ENCODE results near the gene RGS16.

The RGS16 gene

DNA sequence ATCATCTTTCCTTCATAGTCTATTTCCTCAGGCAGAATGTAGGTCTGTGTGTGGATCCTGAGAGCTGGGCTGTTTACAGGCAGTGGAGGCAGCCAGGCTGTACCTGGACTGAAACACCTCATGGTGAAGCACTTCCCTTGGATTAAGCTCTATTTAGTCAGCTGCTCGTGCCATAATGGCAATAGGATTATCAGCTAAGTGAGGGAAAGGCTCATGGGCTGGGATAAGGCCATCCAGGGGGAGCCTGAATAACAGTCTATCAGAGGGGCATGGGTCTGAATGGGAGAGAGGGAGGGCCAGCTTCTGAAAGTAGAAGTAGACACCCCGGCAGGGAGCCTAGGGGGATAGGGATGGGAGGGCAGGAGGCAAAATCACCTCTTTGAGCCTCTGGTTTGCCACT is 23.5 kb downstream of the RGS16 start:
- no peak for DNase-seq (ENCODE audit: low spot score)

DNA sequence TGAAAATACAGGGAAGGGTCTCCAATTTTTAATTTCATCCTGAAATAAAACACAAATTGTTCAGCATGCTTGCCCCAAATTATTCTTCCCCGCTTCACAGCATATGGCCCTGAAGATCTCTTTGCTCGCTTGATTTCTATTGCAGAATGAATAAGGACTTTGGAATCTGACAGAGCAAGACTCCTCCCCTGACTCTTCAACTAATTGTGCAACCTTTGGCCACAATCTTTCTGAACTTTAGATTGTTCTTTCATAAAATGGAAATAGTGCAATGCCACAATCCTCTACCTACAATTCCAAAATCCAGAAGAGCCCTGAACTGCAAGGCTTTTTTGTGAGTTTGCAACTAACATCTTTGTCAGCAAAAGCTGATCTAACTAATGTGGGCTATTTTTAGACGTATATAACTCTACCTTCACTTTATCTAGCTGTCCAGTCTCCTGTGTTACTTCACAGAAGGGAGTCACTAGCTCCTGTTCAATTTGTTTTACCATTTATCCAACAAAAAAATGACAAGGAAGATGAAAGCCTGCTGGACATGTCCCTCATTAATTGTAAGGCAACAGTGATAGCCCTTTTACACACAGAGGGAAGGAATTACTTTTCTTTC is 28.5 kb downstream of the RGS16 start:
- DNase-seq (ENCODE audit: low spot score) = no peak

DNA sequence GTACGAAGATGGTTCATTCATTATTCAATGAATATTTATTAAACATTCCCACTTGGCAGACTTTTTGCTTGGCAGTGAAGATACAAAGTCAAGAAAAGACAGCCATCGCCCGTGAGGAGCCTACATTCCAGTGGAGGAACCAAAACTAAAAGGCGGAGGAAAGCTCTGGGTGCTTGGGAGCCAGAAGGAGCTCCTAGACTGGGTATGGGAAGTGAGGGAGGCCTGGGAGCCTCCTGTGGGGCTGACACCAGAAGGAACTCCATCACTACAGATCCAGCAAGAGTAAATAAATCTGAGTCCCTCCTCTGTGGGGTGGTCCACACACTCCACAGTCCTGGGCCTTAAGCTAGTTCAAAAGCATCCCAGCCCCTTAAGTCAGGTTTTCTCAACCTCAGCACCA is 30.0 kb downstream of the RGS16 start:
- DNase-seq (ENCODE audit: low spot score) = no peak

DNA sequence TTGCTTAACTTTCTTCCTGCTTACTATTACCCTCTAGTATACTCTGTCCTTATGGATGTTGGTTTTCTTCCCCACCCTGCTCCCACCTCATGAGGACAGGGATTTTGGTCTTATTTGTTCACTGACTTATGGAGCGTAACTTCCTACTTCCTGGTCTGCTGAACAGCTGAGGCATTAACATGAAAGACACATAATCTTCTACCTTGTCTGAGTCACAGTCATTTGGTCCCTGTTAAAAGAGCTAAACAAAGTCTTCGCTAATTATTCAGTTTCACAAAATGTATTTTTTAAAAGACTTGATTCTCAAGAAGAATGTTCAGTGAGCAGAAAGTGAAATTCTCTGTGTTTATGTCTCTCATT is 33.6 kb downstream of the RGS16 start:
- DNase-seq (ENCODE audit: low spot score) = no peak

DNA sequence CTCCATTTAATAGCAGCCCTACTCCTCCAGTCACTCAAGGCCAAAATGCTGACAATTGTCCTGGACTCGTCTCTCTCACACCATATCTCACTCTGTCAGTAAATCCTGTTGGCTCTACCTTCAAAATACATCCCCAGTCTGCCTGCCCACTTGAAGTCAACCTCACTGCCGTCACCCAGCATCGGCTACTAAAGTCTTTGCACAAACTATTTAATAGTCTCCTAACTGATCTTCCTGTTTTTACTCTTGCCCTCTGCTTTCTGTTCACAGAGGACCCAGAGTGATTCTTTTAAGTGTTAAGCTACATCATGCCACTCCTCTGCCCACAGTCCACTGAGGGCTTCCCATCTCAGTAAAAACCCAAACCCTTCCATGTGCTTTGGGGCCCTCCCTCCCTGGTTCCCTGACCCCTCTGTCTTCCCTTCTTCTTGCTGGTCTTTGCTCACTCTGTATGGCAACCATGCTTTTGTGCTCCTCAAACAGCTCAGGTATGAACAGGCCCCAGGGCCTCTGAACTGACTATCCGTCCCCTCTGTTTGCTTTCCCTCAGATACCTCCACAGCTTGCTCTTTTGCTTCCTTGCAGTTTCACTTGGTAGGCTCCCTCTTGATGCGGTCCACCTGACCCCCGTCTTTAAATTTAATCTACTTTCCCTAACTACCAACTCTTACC is 34.1 kb downstream of the RGS16 start:
- DNase-seq (ENCODE audit: low spot score) = no peak

DNA sequence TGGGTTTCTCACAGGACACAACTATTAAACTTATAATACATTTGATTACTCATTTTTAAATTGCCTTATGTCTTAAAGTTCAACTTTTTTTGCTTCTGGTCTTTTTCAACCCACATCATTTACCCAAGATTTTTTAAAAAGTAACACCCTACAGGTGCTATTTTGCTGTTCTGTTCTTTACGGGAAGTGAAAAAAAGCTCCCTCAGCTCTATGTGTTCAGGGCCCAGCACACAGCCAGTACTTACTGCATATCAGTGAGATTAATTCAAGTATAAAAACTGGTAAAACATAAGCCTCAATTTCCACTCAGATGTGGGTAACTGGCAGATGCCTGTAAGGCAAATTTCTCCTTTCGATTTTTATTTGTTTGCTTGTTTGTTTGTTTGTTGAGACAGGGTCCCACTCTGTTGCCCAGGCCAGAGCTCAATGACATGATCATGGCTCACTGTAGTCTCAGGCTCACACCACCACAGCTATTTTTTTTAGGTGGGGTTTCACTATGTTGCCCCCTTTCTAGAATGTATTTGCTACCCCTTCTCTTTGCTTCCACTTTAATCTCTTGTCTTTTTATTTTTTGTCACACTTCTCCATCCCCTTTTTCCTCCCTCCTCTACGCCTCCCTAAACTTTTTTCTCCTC is 35.4 kb downstream of the RGS16 start:
- no peak for DNase-seq (ENCODE audit: low spot score)

DNA sequence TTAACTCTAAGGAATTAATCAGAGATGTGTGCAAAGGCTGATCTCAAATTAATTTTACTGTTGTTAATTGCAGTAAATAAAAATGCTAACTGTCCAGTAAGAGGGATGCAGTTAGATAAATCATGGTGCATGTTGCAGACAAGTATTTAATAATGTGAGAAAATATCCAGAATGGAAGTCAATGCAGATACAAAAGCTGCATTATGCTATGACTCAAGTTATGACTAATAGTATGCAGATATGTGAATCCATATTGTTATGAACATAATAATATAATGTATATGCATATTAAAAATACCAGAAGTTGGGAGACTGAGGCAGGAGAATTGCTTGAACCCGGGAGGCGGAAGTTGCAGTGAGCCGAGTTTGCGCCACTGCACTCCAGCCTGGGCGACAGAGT is 36.6 kb downstream of the RGS16 start:
- no peak for DNase-seq (ENCODE audit: low spot score)

DNA sequence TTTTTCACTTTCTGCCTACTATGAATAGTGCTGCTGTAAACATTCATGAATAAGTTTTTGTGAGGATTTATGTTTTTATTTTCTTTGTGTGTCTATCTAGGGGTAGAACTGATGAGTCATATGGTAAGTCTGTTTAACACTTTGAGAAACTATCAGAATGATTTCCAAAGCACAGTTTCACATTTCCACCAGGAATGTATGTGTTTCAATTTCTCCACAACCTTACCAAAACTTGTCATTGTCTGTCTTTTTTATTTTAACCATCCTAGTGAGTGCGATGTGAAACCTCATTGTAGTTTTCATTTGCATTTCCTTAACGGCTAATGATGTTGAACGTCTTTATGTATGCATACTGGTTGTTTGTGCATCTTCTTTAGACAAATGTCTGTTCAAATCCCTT is 38.7 kb downstream of the RGS16 start:
- DNase-seq (ENCODE audit: low spot score) = no peak

DNA sequence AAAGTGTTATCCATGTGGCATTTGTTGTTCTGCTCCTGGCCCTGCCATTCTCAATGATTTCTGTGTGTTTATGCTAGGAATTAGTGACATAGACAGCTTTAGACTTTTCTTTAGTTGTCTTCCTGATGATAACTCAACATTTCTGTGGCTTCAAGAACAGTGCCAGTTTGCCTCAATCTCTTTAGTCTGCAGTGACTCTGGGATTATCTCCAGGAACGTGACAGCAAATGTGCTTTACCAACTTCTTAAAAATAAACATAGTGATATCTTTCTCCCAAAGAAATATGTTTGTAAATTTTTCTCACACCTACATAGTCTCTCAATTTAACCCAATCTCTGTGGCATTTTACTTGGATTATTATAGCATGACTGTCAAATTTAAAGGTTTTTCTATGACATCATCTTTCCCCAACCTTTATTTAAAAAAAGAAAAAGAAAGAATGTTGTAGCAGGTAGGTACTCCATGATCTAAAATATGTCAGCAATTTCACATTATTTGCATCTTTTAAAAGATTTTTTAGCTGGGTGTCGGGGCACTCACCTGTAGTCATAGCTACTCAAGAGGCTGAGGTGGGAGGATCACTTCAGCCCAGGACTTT is 39.7 kb downstream of the RGS16 start:
- no peak for DNase-seq (ENCODE audit: low spot score)

DNA sequence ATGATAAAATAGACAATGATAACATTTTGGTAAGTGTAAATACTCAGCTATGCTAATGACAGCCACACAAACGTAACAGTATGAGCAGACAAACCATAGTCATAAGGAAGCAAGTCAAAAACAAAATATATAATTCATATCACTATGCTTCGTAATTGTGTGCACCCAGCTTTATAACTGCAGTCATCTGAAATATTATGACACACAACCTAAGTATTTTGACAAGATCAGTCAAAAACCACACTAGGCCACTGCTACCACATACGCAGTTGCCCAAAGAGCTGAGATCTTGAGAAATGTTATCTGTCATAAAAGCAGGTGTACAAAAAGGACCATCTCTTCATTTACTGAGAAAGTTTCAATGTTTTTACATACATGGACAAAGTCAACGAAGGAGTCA is 41.1 kb downstream of the RGS16 start:
- DNase-seq (ENCODE audit: low spot score) = no peak

DNA sequence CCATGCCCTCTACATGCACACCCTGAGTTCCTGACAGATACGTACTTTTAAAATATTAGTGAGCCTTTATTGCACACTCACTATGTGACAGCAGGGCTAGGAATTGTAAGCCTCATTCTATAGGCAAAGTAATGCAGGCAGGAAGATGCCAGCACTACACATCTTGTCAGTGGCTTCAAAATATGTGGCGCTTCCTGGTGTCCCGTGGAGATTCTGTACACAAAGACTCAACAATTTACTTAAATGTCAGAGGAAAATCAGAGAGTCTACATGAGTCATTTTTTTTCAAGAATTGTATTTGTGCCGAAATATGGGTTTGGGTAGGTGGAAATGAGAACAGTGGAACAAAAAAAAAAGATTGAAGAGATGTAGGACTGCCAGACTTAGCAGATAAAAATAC is 42.7 kb downstream of the RGS16 start:
- DNase-seq (ENCODE audit: low spot score) = no peak

DNA sequence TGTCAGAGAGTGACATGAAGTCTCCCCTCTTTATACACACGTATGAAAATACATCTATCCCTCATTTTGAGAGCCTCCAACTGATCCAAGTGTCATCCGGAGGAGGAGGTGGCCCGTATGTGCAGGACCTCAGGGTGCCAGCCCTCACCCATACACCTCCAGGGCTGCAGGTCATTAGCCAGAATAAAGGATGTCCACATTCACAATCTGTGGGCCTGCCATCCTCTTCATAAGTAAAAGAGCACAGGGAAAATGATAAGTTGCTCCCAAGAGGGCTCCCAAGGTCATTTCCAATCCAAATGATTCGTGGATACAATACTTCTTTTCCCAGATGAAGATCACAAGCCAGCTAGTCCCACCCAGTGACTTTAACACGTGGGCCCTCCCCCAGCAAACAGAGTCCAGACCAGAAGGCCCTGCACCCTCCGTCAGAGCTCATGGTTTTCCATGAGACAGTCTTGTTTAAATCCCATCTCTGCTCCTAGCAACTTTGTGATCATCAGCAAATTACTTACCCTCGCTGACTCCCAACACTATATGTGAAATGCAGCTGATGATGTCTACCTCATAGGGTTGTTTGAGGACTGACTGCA is 43.7 kb downstream of the RGS16 start:
- no peak for DNase-seq (ENCODE audit: low spot score)

DNA sequence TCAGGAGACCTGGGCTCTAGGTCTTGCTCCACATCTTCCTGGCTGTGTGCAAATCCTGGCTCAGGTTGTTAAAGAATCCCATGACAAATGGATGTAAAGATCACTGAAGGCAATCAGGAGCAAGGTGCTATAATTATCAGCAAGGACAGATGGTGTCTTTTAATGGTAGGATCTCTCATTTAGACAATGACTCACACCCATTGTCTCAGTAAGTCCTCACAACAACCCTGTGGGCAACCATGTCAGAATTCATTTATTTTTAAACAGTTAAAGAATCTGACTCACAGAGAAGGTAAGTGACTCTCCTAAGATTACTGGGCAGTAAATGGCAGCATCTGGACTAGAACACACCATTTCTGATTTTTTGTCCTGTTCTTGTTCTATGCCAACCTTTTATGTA is 47.9 kb downstream of the RGS16 start:
- no peak for DNase-seq (ENCODE audit: low spot score)

DNA sequence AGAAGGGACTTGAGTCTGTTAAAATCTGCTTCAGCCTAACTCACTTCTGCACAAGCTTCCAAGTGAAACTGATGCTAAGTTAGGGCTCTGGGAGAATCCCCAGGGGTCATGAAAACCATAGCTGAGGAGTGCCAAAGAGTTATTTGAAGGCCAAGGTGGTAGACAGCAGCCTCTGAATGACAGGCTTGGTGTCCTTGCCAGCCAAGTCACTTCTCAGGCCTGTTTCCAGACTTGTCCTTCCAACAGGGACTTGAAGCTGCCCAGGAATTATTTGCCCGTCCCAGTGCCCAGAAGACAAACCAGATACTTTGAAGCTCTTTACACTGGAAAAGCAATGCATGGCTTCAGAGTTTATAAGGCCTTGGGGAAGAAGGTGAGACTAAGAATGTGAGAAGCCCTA is 48.7 kb downstream of the RGS16 start:
- DNase-seq (ENCODE audit: low spot score) = no peak

DNA sequence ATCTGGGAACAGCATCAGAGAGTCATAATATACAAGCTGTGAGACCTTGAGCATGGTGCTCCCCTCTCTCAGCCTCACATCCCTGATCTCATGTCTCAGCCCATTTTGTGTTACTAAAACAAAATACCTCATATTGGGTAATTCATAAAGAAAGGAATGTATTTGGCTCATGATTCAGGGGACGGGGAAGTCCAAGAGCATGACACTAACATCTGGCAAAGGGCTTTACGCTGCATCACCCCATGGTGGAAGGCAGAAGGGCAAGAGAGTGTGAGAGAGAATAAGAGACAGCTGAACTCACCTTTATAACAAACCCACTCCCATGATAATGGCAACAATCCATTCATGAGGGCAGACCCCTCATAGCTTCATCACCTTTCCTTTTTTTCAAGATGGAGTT is 51.7 kb downstream of the RGS16 start:
- DNase-seq (ENCODE audit: low spot score) = no peak

DNA sequence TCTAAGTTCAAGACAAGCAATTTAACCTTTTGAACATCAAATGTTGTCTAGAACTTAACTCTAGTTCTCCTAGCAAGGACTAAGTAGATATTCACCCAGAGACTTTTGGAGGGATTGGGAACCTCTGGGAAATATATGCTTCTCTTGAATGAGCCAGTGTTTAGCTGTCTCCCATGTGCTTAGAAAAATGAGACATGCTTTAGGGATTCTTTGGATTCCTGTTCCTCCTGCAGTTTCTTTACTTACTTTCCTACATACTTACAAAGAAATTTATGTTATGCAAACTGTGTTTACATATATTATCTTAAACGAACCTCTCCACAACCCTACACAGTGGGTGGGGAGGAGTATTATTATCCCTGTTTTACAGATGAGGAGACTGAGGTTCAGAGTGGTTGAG is 54.4 kb downstream of the RGS16 start:
- no peak for DNase-seq (ENCODE audit: low spot score)

DNA sequence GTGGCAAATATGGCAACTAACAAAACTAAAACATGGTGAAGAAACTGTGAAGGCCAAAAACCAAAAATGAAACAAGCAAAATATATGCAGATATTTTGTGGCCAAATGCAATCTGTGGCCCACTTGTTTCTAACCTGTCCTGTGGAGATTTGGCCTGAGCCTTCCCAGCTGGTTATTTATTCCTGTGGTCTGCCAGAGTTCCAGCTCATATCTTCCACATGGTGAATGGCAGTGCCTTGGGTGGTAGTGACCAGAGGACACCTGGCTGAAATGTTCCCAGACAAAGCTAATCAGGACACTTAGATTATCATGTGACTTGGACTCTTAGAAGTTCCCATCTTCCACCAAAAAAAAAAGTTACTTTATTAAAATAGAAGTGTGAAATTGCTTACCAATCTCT is 54.8 kb downstream of the RGS16 start:
- no peak for DNase-seq (ENCODE audit: low spot score)
